Activated T-cell treated with anti-CD3 and anti-CD28 coated beads, Interleukin-2, amount 50 U/mL, for 48 hours (primary cell): ENCODE results near the gene WDR87.

Experiments
- DNase-seq, 2 experiments: peaks; one replicate each; pipeline ENCODE4 v3.0.0-alpha.2; 2020

WDR87 gene

GRCh38 chr19:37905946-37906868 lies at the start of gene WDR87:
TSS of gene WDR87 (minus strand) at chr19:37906594. CDS start at chr19:37898239, 8,355 bp downstream.
- DNase-seq: peak; percentile 48 to 61

GRCh38 chr19:37955986-37956385 lies 49.6 kb upstream of the WDR87 start:
- no peak for DNase-seq

GRCh38 chr19:37954421-37954874 lies 48.1 kb upstream of the WDR87 start:
- DNase-seq: no peak

GRCh38 chr19:37953918-37954303 lies 47.5 kb upstream of the WDR87 start:
- no peak for DNase-seq

- DNase-seq: no peak
These were observed 47.0 kb upstream of the WDR87 start for GRCh38 chr19:37953171-37953917.

GRCh38 chr19:37951816-37952210 lies 45.4 kb upstream of the WDR87 start:
- DNase-seq: no peak

- no peak for DNase-seq
These were observed 44.2 kb upstream of the WDR87 start for GRCh38 chr19:37950471-37951175.

GRCh38 chr19:37948362-37948761 lies 42.0 kb upstream of the WDR87 start:
- DNase-seq: no peak

- no peak for DNase-seq
These were observed 41.4 kb upstream of the WDR87 start for GRCh38 chr19:37947778-37948177.

- no peak for DNase-seq
These were observed 39.7 kb upstream of the WDR87 start for GRCh38 chr19:37946132-37946531.

- no peak for DNase-seq
These were observed 37.1 kb upstream of the WDR87 start for GRCh38 chr19:37943480-37943879.

- no peak for DNase-seq
These were observed 36.1 kb upstream of the WDR87 start for GRCh38 chr19:37942516-37942902.

- DNase-seq: no peak
These were observed 35.6 kb upstream of the WDR87 start for GRCh38 chr19:37941782-37942515.

GRCh38 chr19:37938353-37938752 lies 32.0 kb upstream of the WDR87 start:
- no peak for DNase-seq

- DNase-seq: no peak
These were observed 30.5 kb upstream of the WDR87 start for GRCh38 chr19:37936886-37937285.

GRCh38 chr19:37936166-37936565 lies 29.8 kb upstream of the WDR87 start:
- no peak for DNase-seq

GRCh38 chr19:37935341-37935740 lies 28.9 kb upstream of the WDR87 start:
- no peak for DNase-seq

GRCh38 chr19:37933937-37934358 lies 27.6 kb upstream of the WDR87 start:
- no peak for DNase-seq

- no peak for DNase-seq
These were observed 26.9 kb upstream of the WDR87 start for GRCh38 chr19:37932985-37933936.

- peak in 1 of 2 experiments; percentile 19 for DNase-seq
These were observed 25.7 kb upstream of the WDR87 start for GRCh38 chr19:37931881-37932655.
